Measurements from ENCODE around the gene CHST10. TPM values are rescaled to one million over a fixed set of nuclear protein-coding genes. Genes with fewer than 3 reads are reported as not detected.

The CHST10 gene, protein sequence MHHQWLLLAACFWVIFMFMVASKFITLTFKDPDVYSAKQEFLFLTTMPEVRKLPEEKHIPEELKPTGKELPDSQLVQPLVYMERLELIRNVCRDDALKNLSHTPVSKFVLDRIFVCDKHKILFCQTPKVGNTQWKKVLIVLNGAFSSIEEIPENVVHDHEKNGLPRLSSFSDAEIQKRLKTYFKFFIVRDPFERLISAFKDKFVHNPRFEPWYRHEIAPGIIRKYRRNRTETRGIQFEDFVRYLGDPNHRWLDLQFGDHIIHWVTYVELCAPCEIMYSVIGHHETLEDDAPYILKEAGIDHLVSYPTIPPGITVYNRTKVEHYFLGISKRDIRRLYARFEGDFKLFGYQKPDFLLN
- total RNA-seq (2013; cell fraction: nucleolus; rRNA removed): 35.4 and 42.7 TPM in 2 replicates
- 17.4 and 19.6 TPM in 2 replicates for total RNA-seq (2014; rRNA removed)
- 14.3 and 15.7 TPM in 2 replicates for total RNA-seq (2014; rRNA removed; fragmentation: Illumina TruSeq; extraction: Trizol)
- total RNA-seq (2021): 15.7 and 17.8 TPM in 2 replicates
- 8.2 TPM for polyA plus RNA-seq (2011; ENCODE audit: low read depth)
- polyA plus RNA-seq (2011; rRNA removed): 16.8 and 19.7 TPM in 2 replicates
- 16.8 and 18.0 TPM in 2 replicates for polyA plus RNA-seq (2011; cell fraction: cytosol; rRNA removed)
- polyA plus RNA-seq (2011; cell fraction: nucleus; rRNA removed): 20.7 and 21.6 TPM in 2 replicates
- polyA plus RNA-seq (2012): 8.8 and 9.1 TPM in 2 replicates
- polyA plus RNA-seq (2014; fragmentation: Illumina TruSeq; extraction: Trizol): 22.5 and 26.9 TPM in 2 replicates
- polyA plus RNA-seq (2014; fragmentation: Nextera tagmentation; extraction: Ambion mirVana): 1 to 10 TPM; 2.0 to 2.4 TPM
- polyA plus RNA-seq (2014; rRNA removed): 17.7 and 17.9 TPM in 2 replicates
- polyA plus RNA-seq (2016; fragmentation: Nextera tagmentation; extraction: Ambion mirVana): 10 to 100 TPM; 11.0 to 11.4 TPM
- polyA minus RNA-seq (2011; rRNA and poly(A)+ RNA removed): 21.5 and 25.5 TPM in 2 replicates
- 3.7 and 8.1 TPM in 2 replicates for polyA minus RNA-seq (2011; cell fraction: cytosol; rRNA and poly(A)+ RNA removed)
- 11.1 and 18.8 TPM in 2 replicates for polyA minus RNA-seq (2011; cell fraction: nucleus; rRNA and poly(A)+ RNA removed)
- Bru-seq, nascent RNA: percentile 72 among the genes with signal in this experiment
- BruChase-seq, experiment 1, labeled RNA remaining after a 6-hour chase: percentile 55 among the genes with signal in this experiment
- percentile 63 among the genes with signal in this experiment for BruChase-seq, experiment 2, labeled RNA remaining after a 2-hour chase
- long read RNA-seq, experiment 1, partial matches to known transcripts: 1 of 5 reads
- long read RNA-seq, experiment 1, other reads (novel, unspliced or antisense): 2 of 5 reads
- long read RNA-seq, experiment 2, transcript CHST10-201 (7 exons, 2,842 nt): major isoform, 11 of 27 reads
- long read RNA-seq, experiment 2, partial matches to known transcripts: 9 of 27 reads
- long read RNA-seq, experiment 2, other reads (novel, unspliced or antisense): 7 of 27 reads

DNA sequence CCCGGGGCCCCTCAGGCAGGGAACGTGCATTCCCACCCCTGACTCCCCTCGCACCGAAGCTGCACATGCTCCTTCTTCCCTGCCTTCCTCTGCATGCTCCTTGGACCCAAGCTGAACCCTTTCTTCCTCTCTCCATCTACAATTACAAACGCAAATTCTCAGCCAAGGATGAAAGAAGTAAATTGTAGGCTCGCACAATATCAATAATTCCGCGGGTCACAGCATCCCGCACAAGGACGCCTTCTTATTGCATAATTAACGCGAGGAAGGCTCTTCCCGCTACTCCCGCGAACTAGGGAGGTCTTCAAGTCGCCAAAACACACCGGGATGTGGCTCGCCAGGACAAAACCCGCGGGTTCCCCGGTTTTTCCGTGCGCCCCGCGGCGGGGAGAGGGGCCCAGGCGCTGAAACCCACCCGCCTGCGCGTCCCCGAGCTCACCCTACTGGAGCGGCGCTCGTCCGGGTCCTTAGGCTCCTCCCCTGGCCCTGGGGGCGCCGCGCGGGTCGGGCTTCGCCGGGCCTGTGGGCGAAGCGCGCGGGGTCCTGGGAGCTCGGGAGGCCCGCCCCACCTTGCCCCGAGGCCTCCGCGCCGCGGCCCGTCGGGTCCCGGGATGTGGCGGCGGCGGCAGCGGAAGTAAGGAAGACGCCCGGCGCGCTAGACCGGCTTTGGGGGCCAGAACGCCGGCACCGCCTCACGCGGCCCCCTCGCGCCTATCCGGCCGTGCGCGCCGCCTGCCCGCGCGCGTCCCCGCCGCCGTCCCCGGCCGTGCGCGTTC is at the start of gene CHST10:
Gene CHST10 (minus strand): TSS at position 734 of the 776 bp plus-strand sequence. CDS start 10,993 bp downstream, outside the sequence.
- CTCF ChIA-PET: interaction anchor here (0.6 to 2.1 kb wide), 5 partner anchors 9 to 139 kb away, joined by 3 to 8 read pairs (median 5); no protein-coding TSS in a partner anchor
- TF ChIP-seq ZNF274 (IDR thresholded peaks at IDR 0.05; ENCODE audit: insufficient read depth, insufficient read length): no peak
- TF ChIP-seq, protein P1, sequence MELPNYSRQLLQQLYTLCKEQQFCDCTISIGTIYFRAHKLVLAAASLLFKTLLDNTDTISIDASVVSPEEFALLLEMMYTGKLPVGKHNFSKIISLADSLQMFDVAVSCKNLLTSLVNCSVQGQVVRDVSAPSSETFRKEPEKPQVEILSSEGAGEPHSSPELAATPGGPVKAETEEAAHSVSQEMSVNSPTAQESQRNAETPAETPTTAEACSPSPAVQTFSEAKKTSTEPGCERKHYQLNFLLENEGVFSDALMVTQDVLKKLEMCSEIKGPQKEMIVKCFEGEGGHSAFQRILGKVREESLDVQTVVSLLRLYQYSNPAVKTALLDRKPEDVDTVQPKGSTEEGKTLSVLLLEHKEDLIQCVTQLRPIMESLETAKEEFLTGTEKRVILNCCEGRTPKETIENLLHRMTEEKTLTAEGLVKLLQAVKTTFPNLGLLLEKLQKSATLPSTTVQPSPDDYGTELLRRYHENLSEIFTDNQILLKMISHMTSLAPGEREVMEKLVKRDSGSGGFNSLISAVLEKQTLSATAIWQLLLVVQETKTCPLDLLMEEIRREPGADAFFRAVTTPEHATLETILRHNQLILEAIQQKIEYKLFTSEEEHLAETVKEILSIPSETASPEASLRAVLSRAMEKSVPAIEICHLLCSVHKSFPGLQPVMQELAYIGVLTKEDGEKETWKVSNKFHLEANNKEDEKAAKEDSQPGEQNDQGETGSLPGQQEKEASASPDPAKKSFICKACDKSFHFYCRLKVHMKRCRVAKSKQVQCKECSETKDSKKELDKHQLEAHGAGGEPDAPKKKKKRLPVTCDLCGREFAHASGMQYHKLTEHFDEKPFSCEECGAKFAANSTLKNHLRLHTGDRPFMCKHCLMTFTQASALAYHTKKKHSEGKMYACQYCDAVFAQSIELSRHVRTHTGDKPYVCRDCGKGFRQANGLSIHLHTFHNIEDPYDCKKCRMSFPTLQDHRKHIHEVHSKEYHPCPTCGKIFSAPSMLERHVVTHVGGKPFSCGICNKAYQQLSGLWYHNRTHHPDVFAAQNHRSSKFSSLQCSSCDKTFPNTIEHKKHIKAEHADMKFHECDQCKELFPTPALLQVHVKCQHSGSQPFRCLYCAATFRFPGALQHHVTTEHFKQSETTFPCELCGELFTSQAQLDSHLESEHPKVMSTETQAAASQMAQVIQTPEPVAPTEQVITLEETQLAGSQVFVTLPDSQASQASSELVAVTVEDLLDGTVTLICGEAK (IDR thresholded peaks at IDR 0.05; ENCODE audit: borderline replicate concordance): no peak
- TF ChIP-seq, protein P2, sequence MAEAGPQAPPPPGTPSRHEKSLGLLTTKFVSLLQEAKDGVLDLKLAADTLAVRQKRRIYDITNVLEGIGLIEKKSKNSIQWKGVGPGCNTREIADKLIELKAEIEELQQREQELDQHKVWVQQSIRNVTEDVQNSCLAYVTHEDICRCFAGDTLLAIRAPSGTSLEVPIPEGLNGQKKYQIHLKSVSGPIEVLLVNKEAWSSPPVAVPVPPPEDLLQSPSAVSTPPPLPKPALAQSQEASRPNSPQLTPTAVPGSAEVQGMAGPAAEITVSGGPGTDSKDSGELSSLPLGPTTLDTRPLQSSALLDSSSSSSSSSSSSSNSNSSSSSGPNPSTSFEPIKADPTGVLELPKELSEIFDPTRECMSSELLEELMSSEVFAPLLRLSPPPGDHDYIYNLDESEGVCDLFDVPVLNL (IDR thresholded peaks at IDR 0.05; ENCODE audit: low read depth, low read length): no peak
- TF ChIP-seq, protein P3, sequence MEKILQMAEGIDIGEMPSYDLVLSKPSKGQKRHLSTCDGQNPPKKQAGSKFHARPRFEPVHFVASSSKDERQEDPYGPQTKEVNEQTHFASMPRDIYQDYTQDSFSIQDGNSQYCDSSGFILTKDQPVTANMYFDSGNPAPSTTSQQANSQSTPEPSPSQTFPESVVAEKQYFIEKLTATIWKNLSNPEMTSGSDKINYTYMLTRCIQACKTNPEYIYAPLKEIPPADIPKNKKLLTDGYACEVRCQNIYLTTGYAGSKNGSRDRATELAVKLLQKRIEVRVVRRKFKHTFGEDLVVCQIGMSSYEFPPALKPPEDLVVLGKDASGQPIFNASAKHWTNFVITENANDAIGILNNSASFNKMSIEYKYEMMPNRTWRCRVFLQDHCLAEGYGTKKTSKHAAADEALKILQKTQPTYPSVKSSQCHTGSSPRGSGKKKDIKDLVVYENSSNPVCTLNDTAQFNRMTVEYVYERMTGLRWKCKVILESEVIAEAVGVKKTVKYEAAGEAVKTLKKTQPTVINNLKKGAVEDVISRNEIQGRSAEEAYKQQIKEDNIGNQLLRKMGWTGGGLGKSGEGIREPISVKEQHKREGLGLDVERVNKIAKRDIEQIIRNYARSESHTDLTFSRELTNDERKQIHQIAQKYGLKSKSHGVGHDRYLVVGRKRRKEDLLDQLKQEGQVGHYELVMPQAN (conservative IDR thresholded peaks at IDR 0.05): 0 out of 2 replicates have a peak, but pooled peaks have one; percentile 66

More for the DNA sequence above, at the start of gene CHST10:
- POLR2A ChIA-PET: interaction anchor here (0.6 to 3.5 kb wide), 5 partner anchors 22 to 147 kb away, joined by 3 to 22 read pairs (median 5); no protein-coding TSS in a partner anchor
- Histone ChIP-seq H3K27me3 (replicated peaks in 1 of 2; ENCODE audit: control insufficient read depth in 2 of 2, insufficient read depth in 2 of 2, low read length in 1 of 2) (no peaks in the 10 kb centered on the region), H3K9me3 (replicated peaks; ENCODE audit: control insufficient read depth, insufficient read depth, low read length) (no peaks in the 10 kb centered on the region; the same call in 2 of the 3 replicates), H3K4me3 (peak within 1 kb of the TSS; percentile 96), H3K27ac (ENCODE audit: control insufficient read depth, insufficient read depth) (peak within 1 kb of the TSS; percentile 47), H3K79me2 (ENCODE audit: control insufficient read depth, insufficient read depth, low read length) (peaks cover 18% of the 10 kb centered on the region), H3K4me1 (ENCODE audit: control insufficient read depth, insufficient read depth, low read length) (peaks cover 3% of the 10 kb centered on the region; the same call in 1 of the 2 replicates), H3K9ac (ENCODE audit: control insufficient read depth, insufficient read depth, low read length) (peak within 1 kb of the TSS; percentile 76), H4K20me1 (ENCODE audit: control insufficient read depth, insufficient read depth) (no peaks in the 10 kb centered on the region), H2AFZ (ENCODE audit: control insufficient read depth, low read depth, low read length) (peak within 1 kb of the TSS; percentile 89), H3K36me3 (ENCODE audit: control insufficient read depth in 2 of 2, insufficient read depth in 2 of 2, low read length in 1 of 2) (peaks cover 0 to 4% of the 10 kb centered on the region in 2 experiments; a peak in 1 of 4 replicates), H3K4me2 (ENCODE audit: control insufficient read depth, insufficient read depth) (peak within 1 kb of the TSS; percentile 88)
- BruUV-seq (replicated peaks): no TSS peak
- ATAC-seq (peak; percentile 93), DNase-seq (ENCODE audit: low read depth, low spot score) (no peak), FAIRE-seq (no peak)
- intact Hi-C loops (cut with micrococcal nuclease; ENCODE audit: unreplicated experiment): loop anchor here (2.0 kb wide), 2 partner anchors 22 to 146 kb away; partner anchors contain the start of gene PDCL3
- SMC1A ChIA-PET (ENCODE audit: uncharacterized antibody, unreplicated experiment): interaction anchor here (0.9 to 3.8 kb wide), 7 partner anchors 19 to 156 kb away, joined by 3 to 20 read pairs (median 3); no protein-coding TSS in a partner anchor
- under 1% methylated on average over 53 of the region's 88 CpGs for WGBS (ENCODE audit: insufficient coverage, insufficient replicate concordance, low lambda C conversion rate, missing lambda C conversion rate)
- in situ Hi-C loops (cut with MboI): no loop called here
- RAD21 ChIA-PET (ENCODE audit: unreplicated experiment): interaction anchor here (1.1 to 3.4 kb wide), 3 partner anchors 22 to 155 kb away, joined by 3 to 40 read pairs (median 5); no protein-coding TSS in a partner anchor

All from GM12878 (cell line).